ENCODE results near the gene CPXM2.

Gene CPXM2

GRCh38 chr10:123772645-123773508 is 118.7 kb downstream of the CPXM2 start:
- no peak for DNase-seq (ENCODE audit: low spot score)

GRCh38 chr10:123771877-123772644 is 119.5 kb downstream of the CPXM2 start:
- no peak for DNase-seq (ENCODE audit: low spot score)

- no peak for DNase-seq (ENCODE audit: low spot score)
Measured at GRCh38 chr10:123769647-123770046, 122.0 kb downstream of the CPXM2 start.

GRCh38 chr10:123766761-123767160 is 124.8 kb downstream of the CPXM2 start:
- no peak for DNase-seq (ENCODE audit: low spot score)

GRCh38 chr10:123766012-123766411 is 125.6 kb downstream of the CPXM2 start:
- no peak for DNase-seq (ENCODE audit: low spot score)

GRCh38 chr10:123761666-123762230 is 129.9 kb downstream of the CPXM2 start:
- no peak for DNase-seq (ENCODE audit: low spot score)

GRCh38 chr10:123761038-123761428 is 130.6 kb downstream of the CPXM2 start:
- no peak for DNase-seq (ENCODE audit: low spot score)

- no peak for DNase-seq (ENCODE audit: low spot score)
Measured at GRCh38 chr10:123760356-123761037, 131.1 kb downstream of the CPXM2 start.

GRCh38 chr10:123759501-123760031 is 132.0 kb downstream of the CPXM2 start:
- DNase-seq (ENCODE audit: low spot score) = no peak

- no peak for DNase-seq (ENCODE audit: low spot score)
Measured at GRCh38 chr10:123759041-123759440, 132.6 kb downstream of the CPXM2 start.

- DNase-seq (ENCODE audit: low spot score) = no peak
Measured at GRCh38 chr10:123757853-123758252, 133.8 kb downstream of the CPXM2 start.

- DNase-seq (ENCODE audit: low spot score) = no peak
Measured at GRCh38 chr10:123755061-123755460, 136.5 kb downstream of the CPXM2 start.

- DNase-seq (ENCODE audit: low spot score) = no peak
Measured at GRCh38 chr10:123754123-123754522, 137.5 kb downstream of the CPXM2 start.

- DNase-seq (ENCODE audit: low spot score) = no peak
Measured at GRCh38 chr10:123751342-123752134, 140.1 kb downstream of the CPXM2 start.

- no peak for DNase-seq (ENCODE audit: low spot score)
Measured at GRCh38 chr10:123750901-123751300, 140.7 kb downstream of the CPXM2 start.

GRCh38 chr10:123748711-123749110 is 142.9 kb downstream of the CPXM2 start:
- DNase-seq (ENCODE audit: low spot score) = no peak

- no peak for DNase-seq (ENCODE audit: low spot score)
Measured at GRCh38 chr10:123747426-123747825, 144.2 kb downstream of the CPXM2 start.

GRCh38 chr10:123746942-123747341 is 144.7 kb downstream of the CPXM2 start:
- DNase-seq (ENCODE audit: low spot score) = no peak

GRCh38 chr10:123746520-123746919 is 145.1 kb downstream of the CPXM2 start:
- DNase-seq (ENCODE audit: low spot score) = no peak

- DNase-seq (ENCODE audit: low spot score) = no peak
Measured at GRCh38 chr10:123746061-123746460, 145.5 kb downstream of the CPXM2 start.

- DNase-seq (ENCODE audit: low spot score) = no peak
Measured at GRCh38 chr10:123744224-123744536, 147.4 kb downstream of the CPXM2 start.
